Measurements from ENCODE around the gene SH2D3A. TPM values are rescaled to one million over a fixed set of nuclear protein-coding genes. Genes with fewer than 3 reads are reported as not detected.

Gene SH2D3A
- total RNA-seq, 1 donor from 2014 or later = not detected

DNA sequence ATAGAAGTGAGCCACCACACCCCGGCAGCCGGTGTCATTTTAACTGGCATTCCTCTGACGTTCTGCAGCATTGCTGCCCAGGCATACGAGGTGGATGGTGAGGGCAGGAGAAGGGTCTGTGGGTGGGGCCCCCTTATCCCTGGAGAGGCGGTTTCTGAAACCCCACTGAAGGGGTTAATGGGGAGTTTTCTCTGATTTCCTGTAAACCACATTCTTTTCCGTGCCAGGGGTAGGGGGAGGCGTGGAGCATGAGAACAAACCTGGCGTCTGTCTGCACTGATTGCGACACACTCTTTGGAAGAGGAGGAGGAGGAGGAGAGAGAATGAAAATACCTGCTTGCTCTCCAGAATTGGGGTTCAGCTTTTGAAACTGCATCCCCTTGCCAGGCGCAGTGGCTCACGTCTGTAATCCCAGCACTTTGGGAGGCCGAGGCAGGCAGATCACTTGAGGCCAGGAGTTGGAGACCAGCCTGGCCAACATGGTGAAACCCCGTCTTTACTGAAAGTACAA is 44.1 kb downstream of the SH2D3A start:
- DNase-seq (ENCODE audit: low read depth) = no peak

DNA sequence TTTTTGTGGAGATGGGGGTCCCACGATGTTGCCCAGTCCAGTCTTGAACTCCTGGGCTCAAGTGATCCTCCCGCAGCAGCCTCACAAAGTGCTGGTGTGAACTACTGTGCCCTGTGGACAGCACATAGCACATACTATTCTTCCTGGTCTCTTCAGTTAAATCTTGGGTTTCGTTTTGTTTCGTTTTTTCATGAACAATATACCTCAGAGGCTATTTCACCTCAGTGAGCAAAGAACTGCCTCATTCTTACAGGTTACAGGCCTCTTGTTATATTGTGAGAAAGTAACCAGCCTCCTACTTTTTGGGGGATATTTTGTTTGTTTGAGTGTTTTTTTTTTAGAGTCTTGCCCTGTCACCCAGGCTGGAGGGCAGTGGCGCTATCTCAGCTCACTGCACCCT is 45.5 kb downstream of the SH2D3A start:
- DNase-seq (ENCODE audit: low read depth) = no peak

DNA sequence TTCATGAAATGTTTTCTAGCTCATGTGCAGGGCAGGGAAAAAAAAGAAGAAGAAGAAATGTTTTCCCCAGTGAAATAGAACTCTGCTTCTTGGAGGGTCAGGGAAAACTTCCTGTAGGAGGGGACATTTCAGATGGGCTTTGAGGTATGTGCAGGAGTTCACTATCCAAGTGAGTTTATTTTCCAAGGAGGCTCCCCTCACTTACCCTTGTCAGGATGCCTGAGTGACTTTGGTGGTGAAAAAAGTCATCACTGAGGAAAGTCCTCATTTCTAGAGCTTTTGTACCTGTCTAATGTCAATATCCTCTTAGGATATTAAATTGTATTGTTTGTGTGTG is 46.1 kb downstream of the SH2D3A start:
- DNase-seq (ENCODE audit: low read depth) = no peak

DNA sequence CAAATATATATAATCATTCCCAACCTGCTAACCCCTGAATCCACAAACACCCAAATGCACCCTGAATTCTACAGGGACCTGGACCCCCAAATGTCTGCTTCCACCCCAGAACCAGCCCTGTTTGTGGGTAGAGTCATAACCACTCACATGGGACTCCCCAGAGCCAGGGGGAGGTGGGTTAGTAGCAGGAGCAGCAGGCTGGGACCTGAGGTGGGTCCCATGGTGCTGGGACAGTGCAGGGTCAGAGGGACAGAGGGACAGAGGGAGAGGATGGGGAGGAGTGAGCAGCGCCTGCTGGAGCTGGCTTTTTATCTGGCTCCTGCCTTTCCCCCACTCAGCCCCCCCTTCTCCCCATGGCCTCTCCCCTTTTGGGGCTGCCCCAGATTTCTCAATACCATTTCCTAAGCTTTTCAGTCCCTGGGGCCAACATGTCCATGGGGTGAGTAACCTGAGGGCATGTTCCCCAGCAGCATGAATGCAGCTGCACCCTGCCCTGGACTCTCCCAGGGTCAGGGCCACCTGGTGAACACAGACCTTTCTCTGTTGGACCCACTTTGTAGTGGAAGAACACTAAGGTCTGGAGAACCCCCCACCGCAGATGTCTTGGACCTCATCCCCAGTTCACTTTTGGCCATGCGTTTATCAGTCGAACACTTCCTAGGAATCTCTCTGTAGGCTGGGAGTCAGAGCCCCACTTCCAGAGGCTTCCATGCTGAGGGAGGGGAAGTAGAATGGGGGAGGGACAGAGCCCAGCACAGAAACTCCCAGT is 46.7 kb downstream of the SH2D3A start, which contains the start of gene C3:
Gene C3, minus strand, starts transcription at position 282 of the 769 bp plus-strand sequence. Its CDS starts 61 bp downstream, at position 221.
- DNase-seq (ENCODE audit: low read depth) = no peak

DNA sequence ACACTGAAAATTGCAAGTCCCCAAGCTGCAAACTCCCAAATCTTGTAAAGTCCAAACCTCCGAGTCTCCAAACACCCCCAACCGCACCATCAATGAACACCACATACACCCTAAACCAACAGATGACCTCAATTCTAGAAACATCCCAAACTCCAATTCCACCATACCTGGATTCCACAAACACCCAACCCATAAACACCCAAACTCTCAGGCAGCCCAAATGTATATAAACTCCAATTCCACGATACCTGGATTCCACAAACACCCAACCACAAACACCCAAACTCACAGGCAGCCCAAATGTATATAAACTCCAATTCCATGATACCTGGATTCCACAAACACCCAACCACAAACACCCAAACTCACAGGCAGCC is 47.3 kb downstream of the SH2D3A start:
- no peak for DNase-seq (ENCODE audit: low read depth)

DNA sequence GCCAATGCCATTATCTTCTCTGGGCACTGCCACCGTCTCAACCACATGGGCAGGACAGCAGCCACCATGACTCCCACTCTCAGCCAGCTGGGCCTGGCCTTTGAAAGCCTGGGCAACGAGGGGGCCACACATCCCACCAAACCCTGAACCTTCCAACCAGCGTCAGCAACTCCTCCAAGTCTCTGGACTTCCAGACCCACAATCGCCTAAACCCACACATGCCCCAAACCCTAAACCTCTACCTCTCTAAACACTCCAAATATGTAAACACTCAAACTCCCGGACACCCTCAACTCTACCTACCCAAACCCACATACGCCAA is 47.7 kb downstream of the SH2D3A start:
- no peak for DNase-seq (ENCODE audit: low read depth)

DNA sequence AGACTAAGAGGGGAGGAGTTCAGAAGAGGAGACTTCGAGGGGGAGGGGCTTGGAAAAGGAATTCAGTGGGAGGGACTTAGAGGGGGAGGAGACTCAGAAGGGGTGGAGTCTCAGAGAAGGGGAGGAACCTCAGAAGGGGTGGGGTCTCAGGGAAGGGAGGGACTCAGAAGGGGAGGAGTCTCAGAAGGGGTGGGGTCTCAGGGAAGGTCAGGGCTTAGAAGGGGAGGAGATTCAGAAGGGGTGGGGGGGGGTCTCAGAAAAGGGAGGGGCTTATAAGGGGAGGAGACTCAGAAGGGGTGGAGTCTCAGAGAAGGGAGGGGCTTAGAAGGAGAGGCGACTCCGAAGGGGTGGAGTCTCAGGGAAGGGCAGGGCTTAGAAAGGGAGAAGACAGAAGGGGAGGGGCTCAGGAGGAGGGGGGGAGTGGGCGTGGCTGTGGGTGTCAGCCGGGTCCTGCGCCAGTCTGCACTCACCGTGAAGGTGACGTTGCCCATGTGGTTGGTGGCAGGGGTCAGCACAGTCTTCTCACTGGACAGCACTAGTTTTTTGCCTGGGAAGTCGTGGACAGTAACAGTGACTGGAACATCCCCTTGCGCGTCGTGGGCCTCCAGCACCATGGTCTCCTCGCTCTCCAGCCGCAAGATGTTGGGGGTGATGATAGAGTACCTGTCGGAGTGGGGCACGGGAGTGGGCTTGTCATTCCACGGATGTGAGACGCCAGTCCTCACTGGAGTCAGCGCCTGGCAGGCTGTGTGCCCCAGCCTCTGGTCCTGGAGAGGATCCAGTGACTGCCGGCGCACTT is 48.3 kb downstream of the SH2D3A start:
- no peak for DNase-seq (ENCODE audit: low read depth)

DNA sequence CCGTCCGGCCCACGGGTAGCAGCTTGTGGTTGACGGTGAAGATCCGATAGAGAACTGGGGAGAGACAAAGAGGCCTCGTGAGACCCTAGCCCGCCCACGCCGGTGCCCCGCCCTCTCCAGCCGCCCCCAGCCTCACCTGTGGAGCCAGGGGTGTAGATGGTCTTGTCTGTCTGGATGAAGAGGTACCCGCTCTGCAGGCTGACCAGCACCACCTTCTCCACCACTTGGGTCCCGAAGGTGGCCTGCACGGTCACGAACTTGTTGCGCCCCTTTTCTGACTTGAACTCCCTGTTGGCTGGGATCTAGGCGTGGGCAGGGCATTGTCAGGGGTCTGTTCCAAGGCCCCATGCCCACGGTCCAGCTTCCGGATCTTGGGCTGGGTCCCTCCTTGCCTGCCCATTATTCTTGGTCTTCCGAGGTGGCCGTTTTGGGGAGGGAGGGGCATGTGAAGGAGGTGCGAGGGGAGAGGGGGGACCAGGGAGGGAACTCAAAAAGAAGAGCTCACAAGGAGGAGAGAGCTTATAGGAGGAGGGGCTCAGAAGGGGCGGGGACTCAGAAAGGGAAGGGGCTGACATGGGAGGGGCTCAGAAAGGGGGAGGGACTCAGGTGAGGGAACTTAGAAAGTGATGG is 49.0 kb downstream of the SH2D3A start:
- DNase-seq (ENCODE audit: low read depth) = no peak

DNA sequence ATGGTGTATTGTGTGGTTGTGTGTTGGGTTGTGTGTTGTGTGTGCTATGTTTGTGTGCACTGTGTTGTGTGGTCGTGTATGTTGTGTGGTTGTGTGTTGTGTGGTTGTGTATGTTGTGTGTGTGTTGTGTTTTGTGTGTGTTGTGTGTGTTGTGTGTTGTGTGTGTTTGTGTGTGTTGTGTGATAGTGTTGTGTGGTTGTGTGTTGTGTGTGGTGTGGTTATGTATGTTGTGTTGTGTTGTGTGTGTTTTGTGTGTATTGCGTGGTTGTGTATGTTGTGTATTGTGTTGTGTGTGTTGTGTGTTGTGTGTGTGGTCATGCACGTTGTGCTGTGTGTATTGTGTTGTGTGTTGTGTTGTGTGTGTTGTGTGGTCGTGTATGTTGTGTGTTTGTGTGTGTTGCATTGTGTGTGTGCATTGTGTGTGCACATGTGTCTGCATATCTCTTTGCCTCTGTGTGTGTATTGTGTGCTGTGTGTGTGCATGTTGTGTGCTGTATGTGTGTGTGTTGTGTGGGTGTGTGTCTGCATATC is 49.7 kb downstream of the SH2D3A start:
- no peak for DNase-seq (ENCODE audit: low read depth)

DNA sequence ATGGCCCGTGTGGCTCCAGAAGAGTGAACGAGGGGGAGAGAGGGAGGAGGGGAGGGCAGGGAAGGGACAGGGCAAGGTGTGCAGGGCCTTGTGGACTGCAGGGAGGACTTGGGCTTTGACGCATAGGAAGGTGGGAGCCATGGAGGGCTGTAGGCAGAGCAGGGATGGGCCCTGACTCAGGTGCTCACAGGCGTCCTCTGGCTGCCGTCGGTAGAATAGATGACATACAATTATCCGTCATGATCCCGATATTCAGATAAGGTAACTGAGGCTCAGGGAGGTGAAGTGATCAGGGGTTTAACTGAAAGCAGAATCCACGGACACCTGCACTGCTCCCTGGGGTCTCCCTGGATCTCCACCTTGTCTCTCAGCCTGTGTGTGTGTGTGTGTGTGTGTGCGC is 50.2 kb downstream of the SH2D3A start:
- no peak for DNase-seq (ENCODE audit: low read depth)

DNA sequence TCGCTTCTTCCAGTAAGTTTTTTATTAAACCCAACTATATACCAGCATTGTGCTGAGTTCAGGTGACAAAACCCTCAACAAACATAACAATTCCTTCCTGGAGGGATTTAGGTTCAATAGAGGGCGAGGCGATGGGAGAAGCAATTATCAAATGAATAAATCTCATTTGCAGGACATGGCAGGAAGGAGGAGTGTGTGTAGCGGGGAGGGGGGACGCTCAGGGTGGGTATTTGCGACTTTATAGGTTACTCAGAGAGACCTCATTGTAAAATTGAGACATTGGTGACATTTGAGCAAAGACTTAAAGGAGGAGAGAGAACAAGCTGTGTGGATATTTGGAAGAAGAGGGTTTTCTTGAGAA is 50.6 kb downstream of the SH2D3A start:
- DNase-seq (ENCODE audit: low read depth) = no peak

DNA sequence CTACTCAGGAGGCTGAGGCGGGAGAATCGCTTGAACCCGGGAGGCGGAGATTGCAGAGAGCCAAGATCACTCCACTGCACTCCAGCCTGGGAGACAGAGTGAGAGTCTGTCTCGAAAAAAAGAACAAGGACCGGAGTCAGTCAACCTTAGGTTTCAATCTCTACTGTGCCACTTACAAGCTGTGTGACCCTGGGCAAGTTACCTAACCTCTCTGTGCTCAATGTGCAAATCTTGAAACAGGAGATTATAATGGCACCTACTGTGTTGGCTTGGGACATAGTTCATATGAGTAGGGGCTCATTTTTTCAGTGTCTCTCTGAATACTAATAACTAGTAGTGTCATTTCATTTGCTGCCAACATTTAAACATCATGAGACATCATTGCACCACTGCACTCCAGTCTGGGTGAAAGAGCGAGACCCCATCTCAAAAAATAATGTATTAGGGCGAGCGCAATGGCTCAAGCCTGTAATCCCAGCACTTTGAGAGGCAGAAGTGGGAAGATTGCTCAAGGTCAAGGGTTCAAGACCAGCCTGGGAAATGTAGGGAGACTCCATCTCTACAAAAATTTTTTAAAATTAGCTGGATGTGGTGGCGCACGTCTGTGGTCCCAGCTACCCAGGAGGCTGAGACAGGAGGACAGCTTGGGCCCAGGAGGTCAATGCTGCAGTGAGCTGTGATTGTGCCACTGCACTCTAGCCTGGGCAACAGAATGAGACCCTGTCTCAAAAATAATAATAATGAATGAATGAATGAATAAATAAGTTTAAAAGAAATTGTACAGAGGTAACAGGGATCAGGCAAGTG is 52.3 kb downstream of the SH2D3A start:
- DNase-seq (ENCODE audit: low read depth) = no peak

DNA sequence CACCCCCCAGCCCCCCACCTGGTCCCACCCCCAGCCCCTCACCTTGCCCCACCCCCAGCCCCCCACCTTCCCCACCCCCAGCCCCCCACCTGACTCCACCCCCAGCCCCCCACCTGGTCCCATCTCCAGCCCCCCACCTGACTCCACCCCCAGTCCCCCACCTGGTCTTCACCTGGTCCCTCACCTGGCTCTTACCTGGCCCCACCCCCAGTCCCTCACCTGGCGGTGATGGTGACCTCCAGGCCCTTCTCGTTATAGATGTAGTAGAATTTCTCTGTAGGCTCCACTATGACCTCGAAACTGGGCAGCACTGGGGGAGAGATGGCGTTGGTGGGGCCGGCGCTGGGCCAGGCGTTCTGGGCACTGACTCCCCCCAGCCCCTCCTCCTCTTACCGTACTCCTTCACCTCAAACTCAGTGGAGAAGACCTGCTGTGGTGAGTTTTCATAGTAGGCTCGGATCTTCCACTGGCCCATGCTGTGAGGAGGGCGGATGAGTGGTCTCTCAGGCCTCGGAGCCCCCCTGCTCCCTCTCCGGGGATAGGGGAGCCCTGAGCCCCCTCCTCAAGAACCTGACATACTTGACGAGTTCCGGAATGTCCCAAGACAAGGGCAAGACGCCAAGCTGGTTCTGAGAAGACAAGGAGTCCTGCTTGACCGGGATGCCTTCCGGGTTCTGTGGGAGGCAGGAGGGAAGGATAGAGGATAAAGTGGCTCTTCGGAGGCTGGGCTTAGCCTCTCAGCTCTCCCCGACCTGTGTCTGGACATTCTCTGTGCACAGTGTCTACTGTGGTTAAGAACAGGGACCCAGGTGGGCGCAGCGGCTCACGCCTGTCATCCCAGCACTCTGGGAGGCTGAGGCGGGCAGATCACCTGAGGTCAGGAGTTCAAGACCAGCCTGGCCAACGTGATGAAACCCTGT is 53.2 kb downstream of the SH2D3A start:
- DNase-seq (ENCODE audit: low read depth) = no peak

DNA sequence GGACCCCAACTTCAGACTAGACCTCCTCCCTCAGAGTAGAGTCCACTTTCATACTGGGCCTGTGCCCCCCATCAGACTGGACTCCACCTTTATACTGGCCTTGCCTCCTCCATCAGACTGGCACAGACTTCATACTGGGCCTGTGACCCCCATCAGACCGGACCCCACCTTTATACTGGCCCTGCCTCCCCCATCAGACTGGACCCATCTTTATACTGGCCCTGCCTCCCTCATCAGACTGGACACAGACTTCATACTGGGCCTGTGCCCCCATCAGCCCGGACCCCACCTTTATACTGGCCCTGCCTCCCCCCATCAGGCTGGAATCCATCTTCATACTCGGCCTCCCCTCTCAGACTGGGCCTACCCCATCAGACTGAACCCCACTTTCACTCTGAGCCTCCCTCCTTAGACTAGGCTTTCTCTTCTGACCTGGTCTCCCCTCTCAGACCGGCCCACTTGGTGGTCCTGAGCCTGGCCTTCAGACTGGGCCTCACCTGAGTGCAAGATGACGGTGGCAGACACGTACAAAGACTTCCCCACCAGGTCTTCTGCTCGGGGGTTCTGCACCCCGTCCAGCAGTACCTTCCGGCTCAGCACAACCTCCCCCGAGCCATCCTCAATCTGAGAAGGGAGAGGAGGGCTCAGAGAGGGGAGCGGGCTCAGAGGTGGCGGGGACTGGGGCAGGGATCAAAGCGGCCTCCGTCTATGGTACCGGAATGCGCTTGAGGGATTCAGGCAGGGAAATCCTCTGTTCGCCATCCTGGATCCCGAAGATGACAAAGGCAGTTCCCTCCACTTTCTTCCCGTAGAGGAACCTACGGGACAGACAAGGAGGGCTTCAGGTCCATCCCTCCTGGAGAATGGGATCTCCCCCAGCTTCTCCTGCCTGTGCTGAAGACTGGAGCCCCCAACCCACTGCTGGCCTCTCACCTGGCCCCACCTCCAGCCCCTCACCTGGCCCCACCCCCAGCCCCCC is 54.3 kb downstream of the SH2D3A start:
- DNase-seq (ENCODE audit: low read depth) = no peak

DNA sequence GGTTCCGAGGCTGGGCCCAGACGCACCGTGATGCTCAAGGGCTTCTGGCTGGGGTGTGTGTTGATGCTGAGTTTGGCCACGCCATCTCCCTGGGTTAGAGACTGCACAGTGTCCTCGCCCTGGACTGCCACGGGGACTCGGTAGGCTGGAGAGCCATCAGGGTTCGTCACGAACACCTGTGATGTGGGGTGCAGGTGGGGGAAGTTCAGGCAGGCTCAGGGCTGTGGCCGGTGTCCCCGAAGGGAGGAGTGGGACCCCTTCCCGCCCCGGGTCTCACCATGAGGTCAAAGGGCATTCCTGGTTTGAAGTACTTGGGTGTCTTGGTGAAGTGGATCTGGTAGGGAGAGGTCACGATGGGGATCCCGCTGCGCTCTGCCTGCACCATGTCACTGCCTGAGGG is 55.0 kb downstream of the SH2D3A start:
- DNase-seq (ENCODE audit: low read depth) = no peak

DNA sequence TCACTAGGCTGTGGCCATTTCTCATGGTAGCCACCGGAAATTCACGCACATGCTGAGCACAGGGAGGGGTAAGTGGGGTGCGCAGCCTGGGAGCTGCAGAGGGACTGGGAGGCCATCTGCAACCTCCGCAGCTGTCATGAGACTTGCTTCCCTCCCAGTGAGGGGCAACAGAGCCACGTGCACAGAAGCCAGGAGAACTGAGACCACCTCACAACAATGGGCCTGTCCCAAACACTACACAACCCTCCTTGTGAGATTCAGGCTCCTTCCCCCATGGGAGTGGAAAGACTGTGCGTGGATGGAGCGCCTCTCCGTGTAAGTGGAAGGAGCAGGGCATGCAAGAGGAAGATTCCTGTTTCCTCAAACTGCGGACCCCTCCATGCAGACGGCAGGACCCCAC is 55.6 kb downstream of the SH2D3A start:
- DNase-seq (ENCODE audit: low read depth) = no peak

DNA sequence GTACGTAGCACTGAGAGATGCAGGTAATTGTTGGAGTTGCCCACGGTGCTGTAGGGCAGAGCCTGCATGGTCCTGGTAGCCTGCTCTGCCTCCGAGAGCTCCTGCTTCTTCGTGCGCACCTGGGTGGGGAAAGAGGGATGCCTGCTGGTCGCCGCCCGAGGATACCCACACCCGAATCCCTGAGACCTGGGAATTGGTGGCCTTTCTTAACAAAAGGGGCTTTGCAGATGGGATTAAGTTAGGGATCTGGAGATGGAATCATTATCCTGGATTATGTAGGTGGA is 56.2 kb downstream of the SH2D3A start:
- DNase-seq (ENCODE audit: low read depth) = no peak

DNA sequence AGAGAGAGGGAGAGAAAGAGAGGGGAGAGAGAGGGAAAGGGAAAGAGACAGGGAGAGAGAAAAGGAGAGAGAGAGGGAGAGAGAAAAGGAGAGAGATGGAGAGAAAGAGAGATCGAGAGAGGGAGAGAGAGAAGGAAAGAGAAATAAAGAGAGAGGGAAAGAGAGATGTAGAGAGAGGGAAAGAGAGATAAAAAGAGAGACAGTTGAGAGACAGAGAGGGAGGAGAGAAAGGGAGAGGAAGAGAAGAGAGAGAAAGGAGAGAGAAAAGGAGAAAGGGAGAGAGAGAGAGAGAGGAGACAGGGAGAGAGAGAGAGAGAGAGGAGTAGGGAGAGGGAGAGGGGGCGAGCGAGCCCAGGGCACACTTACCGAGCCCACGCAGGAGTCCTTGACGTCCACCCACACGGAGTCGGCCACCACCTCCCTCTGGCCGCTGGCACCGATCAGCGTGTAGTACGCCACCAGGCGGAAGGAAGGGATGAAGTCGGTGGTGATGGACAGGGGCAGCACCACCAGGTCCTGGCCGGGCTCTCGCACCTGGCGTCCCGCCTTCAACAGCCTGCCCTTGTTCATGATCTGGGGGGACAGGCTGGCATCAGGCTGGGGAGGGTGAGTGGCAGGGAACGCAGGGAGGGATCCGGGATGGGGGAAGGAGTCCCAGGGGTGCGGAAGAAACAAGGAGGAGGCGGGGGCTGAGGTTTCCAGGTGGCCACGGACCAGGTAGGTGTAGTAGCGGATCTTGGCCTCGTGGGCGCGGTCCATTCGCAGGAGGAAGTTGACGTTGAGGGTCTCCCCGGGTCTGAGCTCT is 56.8 kb downstream of the SH2D3A start:
- no peak for DNase-seq (ENCODE audit: low read depth)

Data from myocyte (in vitro differentiated cells).